Breast epithelium (tissue), 3 donors: ENCODE measurements around the gene PKHD1.

Experiments used
- POLR2AphosphoS5 ChIP-seq, 3 donors: sonication (generic); formaldehyde crosslinking; IDR thresholded peaks; one replicate each; pipeline ENCODE4 v1.6.1; 2017; ENCODE audit warnings: antibody characterized with exemption in 3 of 3
- TF ChIP-seq, protein P1 (sequence below), 3 donors: fragments of 450-650 bp; IDR thresholded peaks; one replicate each; pipeline ENCODE4 v1.5.1; 2016 to 2017; ENCODE audit warnings: antibody characterized with exemption in 3 of 3, mild to moderate bottlenecking in 3 of 3, moderate library complexity in 3 of 3

DNA sequence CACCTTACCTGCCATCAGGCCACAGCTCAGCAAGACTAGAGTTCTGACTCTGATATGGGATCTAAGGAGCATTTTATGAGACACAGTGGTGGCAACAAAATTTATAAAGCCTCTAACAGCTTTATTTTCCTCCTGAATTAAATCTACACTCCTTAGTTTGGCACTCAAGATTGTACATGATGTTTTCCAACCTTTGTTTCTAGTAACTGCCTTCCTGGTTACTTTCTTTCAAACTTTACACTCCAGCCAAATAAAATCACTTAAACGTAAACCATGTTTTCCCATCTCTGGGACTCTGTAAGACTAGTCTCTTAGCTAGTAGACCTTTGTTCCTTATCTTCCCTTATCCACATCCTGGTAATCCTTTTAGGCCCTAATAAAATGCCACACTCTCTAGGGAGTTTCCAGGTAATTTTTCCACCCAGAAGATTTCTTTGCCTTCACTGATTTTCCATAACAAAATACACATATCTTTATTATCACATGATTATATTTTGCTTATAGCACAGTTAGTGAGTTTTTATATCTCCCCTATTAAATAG lies 92.1 kb downstream of the PKHD1 start:
- TF ChIP-seq, protein P1, sequence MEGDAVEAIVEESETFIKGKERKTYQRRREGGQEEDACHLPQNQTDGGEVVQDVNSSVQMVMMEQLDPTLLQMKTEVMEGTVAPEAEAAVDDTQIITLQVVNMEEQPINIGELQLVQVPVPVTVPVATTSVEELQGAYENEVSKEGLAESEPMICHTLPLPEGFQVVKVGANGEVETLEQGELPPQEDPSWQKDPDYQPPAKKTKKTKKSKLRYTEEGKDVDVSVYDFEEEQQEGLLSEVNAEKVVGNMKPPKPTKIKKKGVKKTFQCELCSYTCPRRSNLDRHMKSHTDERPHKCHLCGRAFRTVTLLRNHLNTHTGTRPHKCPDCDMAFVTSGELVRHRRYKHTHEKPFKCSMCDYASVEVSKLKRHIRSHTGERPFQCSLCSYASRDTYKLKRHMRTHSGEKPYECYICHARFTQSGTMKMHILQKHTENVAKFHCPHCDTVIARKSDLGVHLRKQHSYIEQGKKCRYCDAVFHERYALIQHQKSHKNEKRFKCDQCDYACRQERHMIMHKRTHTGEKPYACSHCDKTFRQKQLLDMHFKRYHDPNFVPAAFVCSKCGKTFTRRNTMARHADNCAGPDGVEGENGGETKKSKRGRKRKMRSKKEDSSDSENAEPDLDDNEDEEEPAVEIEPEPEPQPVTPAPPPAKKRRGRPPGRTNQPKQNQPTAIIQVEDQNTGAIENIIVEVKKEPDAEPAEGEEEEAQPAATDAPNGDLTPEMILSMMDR (IDR thresholded peaks at IDR 0.05), result no peak
- TF ChIP-seq POLR2AphosphoS5 (IDR thresholded peaks at IDR 0.05), result no peak
